ENCODE results near the gene SHC3.

SHC3 gene

DNA sequence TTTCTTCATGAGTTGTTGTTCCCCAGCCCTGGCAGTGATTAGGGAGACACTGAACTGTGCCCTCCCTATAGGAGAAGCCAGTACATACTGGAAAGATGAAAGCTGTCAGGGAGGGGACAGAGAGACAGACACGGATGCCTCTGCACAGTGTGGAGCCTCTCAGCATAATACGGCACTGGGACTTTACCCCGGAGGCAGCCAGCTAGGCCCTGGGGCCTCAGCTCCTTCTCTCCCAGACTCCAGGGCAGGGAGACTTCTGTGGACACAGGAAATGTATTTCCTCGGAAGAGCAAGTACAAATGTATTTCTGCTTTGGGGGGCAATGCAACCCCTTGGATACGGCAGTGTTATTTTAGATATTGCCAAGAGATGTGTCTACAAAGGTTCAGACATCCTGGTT lies 125.3 kb downstream of the SHC3 start:
- DNase-seq (ENCODE audit: low read depth), result no peak

DNA sequence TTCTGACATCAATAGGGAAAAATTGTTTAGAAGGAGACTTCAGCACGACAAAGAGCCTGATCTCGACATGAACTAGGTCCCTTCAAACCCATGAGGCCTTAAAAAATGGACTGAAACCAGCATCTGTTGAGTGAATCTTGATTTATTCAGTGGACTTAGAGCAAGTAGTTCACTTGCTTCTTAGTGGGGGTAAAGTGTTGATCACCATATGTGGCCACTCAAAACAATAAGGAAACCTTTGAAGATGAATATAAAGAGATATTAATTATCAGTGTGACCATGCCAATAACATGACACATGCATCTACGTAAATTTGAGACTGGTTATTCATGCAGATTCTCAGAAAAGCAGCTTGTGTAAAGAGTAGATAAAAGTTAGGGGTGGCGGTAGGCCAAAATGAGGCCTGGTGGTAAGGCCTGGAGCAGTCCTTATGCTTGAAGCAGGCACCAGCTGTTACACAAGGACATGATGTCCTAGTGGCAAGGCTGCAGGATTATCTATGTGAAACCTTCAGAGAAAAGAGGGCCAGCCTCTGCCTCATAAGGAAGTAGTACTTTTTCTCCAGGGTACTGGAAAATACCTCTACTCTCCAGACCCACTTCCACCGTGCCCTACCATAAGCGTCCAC lies 126.0 kb downstream of the SHC3 start:
- DNase-seq (ENCODE audit: low read depth), result no peak

DNA sequence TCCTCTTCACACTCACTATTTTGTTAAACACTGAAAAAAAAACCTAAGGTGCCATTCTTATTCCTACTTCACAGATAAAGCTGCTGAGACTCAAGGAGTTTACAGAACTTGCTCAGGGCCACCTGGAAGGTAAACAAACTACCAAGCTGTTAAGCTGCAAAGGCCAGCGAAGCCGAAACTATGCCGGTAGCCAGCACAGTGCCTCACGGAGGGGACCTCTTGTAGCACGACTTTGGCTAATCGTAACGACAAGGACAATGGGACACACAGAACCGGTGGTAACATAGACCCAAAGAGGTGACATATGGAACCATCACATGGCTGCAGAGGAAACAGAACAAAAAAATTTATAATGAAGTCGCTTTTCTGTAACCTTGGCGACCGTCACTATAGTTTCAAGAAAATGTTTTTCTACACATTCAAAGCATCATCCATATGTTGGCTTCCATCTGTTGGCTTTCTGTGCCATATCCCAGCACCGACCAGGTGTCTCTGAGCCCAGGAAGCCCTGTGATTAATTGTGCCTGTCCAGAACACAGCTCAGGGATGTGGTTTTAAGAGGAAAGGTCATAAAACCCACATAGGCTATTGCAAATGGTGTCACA lies 127.1 kb downstream of the SHC3 start:
- no peak for DNase-seq (ENCODE audit: low read depth)

- DNase-seq (ENCODE audit: low read depth), result no peak
These were observed 129.0 kb downstream of the SHC3 start for GRCh38 chr9:89049646-89050045.

GRCh38 chr9:89048616-89049015 lies 130.0 kb downstream of the SHC3 start:
- DNase-seq (ENCODE audit: low read depth), result no peak

DNA sequence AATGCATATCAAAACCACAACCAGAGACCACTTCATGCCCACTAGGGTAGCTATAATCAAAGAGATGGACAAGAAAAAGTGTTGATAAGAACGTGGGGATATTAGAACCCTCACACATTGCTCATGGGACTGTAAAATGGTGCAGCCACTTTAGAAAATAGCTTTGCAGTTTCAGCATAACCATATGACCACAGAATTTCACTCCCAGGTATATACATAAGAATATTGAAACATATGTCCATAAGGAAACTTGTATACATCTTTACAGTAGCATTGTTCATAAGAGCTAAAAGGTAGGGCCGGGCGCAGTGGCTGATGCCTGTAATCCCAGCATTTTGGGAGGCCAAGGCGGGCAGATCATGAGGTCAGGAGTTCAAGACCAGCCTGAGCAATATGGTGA lies 131.0 kb downstream of the SHC3 start:
- no peak for DNase-seq (ENCODE audit: low read depth)

DNA sequence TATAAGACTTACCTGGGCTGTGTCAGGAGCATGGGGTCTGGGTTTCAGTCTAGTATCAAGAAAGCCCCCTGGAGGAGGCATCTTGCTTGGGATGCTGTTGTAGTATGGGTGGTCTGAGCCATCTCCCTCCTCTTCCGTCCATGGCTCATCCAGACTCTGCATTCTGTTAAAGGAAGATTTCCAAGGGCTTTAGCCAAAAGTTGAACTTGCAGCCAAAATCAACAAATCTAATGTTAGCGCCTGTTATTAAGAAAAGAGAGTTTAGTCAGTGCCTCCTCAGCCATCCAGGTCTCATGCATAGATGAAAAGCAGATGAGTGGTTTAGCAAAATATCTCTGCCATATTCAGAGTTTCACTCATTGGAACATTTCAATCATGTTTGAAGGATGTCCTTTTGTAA lies 131.8 kb downstream of the SHC3 start:
- no peak for DNase-seq (ENCODE audit: low read depth)

DNA sequence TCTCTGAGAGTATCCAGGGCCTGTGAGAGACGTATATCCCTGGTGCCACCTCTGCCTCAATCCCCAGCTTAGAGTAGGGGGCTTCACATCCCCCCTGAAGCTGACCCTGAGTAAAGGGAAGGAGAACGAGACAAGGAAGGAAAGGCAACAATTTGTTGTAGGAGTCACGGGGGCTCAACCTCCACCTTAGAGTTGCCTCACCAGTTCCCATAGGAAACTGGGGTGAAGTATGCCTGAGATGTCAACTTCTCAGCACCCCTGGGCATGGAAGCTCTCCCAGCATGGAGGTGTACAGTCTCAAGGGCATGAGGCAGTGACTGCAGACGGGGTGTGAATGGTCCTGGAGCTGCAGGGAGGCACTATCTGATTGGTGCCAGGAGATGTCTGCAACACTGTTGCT lies 133.7 kb downstream of the SHC3 start:
- DNase-seq (ENCODE audit: low read depth), result no peak

GRCh38 chr9:89044104-89044503 lies 134.5 kb downstream of the SHC3 start:
- DNase-seq (ENCODE audit: low read depth), result no peak

GRCh38 chr9:89042984-89043383 lies 135.6 kb downstream of the SHC3 start:
- no peak for DNase-seq (ENCODE audit: low read depth)

GRCh38 chr9:89039664-89040063 lies 139.0 kb downstream of the SHC3 start:
- DNase-seq (ENCODE audit: low read depth), result no peak

GRCh38 chr9:89039104-89039465 lies 139.5 kb downstream of the SHC3 start:
- DNase-seq (ENCODE audit: low read depth), result no peak

- DNase-seq (ENCODE audit: low read depth), result no peak
These were observed 140.1 kb downstream of the SHC3 start for GRCh38 chr9:89038382-89039103.

DNA sequence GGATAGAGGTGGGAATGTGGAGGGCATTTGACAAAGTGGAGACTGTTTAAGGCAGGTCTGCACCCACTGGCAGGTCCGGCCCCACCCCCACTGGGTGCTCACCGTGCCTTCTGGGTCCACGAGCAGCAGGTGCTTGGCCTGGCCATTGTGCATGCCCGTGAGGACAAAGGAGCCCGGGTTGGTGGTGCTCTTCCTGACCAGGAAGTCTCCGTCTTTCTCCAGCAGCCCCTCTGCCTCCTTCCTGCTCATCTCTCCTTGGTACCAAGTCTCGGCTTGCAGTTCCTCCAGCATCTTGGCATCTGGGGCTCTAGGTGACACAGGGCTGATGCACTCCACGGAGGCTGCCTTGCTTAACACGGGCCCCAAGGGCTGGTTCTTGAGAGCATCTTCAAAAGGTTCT lies 140.7 kb downstream of the SHC3 start:
- no peak for DNase-seq (ENCODE audit: low read depth)

DNA sequence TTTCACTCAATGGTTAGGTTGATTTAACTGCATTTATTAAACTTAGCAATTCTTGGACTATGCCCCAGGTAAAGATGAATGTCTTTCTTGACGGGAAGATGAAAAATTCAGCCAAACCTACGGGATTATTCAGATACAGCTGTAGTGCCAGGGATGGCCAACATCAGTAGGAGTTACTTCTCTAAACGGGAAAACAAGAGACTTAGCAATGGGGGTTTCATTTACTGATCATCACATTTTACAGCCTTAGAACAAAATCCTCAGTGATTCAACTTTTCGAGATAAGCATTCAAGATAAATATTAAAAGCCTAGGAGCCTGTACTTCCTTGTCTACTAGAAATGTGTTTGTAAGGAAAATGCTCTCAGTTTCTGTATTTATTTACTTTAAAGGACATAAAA lies 141.3 kb downstream of the SHC3 start:
- no peak for DNase-seq (ENCODE audit: low read depth)

DNA sequence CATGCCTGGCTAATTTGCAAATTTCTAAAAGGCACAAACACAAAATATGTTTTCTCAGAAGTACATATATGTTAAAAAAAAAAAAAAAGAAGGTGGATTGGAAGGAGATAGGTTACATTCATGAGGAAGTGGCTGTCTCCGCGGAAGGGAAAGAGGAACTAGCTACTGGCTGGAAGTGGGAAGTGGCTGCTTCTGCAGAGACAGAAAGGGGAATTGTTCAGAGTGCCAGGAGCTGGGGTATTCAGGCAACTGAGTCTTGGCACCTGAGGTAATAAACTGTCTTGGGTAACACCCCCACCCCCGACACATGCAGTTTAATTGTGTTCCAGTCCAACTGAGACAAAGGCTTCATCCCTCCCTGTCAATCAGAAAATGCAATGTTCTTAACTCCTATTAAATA lies 141.7 kb downstream of the SHC3 start:
- DNase-seq (ENCODE audit: low read depth), result no peak

DNA sequence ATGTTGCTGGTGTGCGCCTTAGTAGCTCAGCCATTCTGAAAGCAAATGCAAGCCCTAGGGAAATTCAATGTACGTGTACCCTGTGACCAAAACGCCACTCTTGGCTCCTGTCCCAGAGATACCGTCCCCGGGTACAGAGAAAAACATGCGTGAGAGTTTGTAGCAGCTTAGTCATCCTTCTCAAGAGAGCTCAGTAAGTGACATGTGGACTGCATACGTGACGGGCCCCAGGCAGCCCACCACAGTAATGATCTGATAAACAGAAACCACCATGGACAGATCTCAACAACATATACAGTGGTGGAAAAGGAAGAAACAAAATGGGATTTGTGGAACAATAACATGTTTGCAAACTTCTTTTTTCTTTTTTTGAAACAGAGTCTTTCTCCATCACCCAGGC lies 142.2 kb downstream of the SHC3 start:
- no peak for DNase-seq (ENCODE audit: low read depth)

GRCh38 chr9:89032661-89033060 lies 146.0 kb downstream of the SHC3 start:
- no peak for DNase-seq (ENCODE audit: low read depth)

- no peak for DNase-seq (ENCODE audit: low read depth)
These were observed 146.4 kb downstream of the SHC3 start for GRCh38 chr9:89032173-89032572.

DNA sequence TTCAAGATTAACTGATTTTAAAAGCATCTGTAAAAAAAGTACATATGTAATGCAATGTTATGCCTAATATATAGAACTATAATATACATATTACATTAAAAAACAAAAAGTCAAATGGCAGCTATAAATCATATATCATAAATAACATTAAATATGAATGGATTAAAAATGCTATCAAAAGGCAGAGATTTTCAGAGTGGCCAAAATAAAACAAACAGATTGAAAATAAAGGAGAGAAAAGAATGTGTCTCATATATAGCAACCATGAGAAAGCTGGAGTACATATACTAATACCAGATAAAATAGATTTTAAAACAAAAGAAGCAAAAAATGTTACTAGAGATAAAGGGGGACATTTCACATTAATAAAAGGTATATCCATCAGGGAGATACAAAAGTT lies 148.8 kb downstream of the SHC3 start:
- no peak for DNase-seq (ENCODE audit: low read depth)

DNA sequence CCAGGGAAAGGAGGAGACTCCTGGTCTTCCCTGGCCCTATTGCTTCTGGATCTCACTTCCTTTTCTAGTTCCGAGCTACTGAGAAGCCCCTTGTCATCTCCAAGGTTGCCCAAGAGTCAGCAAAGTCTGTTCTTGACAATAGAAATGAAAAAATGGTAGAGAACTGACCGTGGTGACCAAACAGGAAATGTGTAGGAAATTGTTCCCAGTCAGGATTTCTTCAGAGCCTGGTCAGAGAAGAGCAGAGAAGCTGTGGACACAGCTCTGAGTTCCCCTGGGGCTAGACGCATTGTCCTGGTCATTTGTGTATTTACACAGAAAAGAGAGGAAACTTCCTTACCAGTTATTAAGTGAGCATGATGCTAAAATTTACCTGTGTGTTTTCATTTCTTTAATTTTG lies 151.7 kb downstream of the SHC3 start:
- DNase-seq (ENCODE audit: low read depth), result no peak

DNA sequence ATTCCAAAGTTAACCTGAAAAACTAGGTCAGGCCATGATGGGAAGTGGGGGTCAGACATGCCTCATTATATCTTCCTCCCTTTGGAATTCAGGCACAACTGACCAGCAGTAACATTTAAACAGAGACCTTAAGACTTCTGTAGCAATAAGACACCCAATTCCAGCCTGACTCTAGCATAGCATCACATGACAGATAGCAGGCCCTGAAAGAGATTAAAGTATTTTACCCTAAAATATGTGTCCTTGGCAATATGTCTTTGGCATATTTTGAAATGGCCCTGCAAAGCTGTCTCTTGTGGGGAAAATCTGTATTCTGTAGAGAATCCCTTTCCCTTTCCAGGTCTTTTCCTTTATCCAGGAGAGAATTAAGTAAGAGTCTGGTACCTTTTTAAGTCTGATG lies 153.1 kb downstream of the SHC3 start:
- no peak for DNase-seq (ENCODE audit: low read depth)

- DNase-seq (ENCODE audit: low read depth), result no peak
These were observed 153.9 kb downstream of the SHC3 start for GRCh38 chr9:89024727-89025126.

DNA sequence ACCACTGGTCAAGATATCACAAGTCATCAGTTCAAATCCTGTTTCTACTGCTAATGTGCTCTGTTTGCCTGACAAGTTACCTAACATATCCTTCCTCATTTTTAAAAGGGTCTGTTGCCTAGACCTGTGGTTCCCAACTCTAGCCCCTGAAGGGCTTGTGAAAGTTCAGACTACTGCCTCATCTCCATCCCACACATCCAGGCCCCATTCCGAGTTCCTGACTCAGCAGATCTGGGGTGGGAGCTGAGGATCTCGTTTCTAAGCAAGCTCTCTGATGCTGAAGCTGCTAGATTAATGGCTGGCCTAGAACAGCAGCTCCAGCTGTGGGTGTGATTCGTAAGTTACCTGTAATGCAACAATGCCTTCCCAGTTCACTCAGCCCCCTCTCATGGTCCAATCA lies 154.9 kb downstream of the SHC3 start:
- no peak for DNase-seq (ENCODE audit: low read depth)

Data from activated gamma-delta T cell treated with anti-CD3 and anti-CD28 coated beads, Interleukin-2, amount 50 U/mL, for 16 hours (primary cell).